Measurements from ENCODE around the gene MRPL9.

The MRPL9 gene

DNA sequence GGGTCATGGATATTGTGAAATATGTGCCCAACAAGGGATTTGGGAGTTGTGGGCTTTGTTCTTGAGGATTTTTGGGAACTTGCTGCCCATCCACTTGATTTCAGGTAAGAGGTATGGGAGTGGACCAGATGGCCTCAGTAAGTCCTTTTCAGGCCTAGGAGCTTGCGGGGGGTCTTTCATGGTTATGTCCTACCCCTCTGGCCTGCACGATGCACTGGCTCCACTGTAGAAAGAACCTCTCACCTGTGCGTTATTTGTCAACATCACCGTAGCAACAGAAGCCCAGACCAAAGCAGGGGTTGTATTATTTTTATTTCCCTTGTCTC is 33.4 kb downstream of the MRPL9 start:
- DNase-seq (ENCODE audit: low read depth): no peak

DNA sequence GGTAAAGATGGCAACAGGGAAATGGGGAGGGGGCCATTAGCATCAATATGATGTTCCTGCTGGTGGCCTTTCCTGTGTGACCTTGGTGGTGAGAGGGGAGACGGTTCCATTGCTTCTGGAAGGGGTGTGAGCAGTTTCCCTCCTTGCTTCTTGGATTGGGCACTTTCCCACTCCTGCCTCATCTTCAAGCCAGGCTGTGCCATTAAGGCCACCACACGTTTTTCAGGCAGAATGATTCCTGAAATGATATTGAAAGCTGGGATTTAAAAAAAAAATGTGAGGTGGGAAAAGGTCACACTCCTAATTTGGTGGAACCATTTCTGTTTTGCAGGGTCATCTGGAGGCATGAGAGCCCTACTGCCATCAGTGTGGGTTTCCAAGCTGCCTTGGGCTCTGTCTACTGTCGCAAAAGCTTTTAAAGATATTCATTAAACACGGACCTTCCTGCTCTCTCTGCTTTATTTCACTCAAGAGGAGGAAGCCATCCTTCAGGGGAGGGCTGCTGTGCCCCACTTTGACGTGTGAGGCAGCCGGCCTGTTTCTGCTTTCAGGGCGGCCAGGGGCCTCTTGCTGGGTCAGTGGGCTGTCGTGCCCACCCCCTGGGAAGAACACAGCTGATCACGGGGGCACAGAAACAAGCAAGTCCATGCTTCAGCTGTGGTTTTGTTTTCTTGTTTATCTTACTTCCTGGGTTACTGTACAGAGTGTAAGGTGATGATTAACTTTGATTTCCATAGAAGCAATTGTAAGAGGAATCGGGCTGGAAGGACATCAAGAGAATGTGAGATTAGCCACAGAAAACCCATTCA is 33.9 kb downstream of the MRPL9 start:
- DNase-seq (ENCODE audit: low read depth): no peak

DNA sequence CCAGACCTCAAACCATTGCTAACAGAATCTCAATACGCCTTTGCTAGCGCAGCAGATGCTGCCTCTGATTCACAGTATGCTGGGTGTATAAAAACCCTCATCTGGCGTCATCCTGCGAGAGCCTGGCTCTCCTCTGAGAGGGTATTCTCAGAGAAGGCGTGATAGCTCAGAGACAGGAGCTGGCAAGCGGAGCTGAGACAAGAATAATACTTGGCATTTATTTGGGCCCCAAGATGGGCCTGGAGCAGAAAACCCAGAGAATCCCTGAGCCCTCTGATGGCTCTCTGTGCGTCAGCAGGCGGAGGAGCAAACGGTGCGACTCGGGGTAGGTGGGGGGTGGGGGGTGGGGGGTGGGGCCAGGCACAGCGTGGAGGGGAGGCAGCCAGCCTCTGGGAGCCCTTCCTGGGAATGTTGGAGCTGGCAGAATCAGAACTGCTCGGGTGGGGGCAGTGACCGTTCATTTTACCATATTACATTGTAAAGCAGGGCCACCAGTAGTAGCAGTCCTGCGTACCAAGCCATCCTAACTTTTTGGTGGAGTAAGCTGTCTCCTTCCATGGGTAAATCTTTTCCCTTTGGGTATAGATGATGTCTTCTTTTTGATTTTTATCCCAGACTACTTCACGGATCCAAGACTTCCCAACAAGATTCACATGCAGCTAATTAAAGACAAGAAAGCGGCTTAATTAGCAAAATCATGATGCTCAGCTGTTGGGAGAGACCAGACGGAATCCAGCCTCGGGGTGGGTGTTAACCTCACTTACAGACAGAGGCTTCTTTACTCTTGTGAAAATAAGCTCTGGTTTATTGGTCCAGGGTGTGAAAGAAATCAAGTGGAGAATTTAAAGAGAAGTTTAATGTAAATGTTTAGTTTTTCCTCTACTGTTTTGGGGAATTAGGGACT is 34.9 kb downstream of the MRPL9 start:
- no peak for DNase-seq (ENCODE audit: low read depth)

DNA sequence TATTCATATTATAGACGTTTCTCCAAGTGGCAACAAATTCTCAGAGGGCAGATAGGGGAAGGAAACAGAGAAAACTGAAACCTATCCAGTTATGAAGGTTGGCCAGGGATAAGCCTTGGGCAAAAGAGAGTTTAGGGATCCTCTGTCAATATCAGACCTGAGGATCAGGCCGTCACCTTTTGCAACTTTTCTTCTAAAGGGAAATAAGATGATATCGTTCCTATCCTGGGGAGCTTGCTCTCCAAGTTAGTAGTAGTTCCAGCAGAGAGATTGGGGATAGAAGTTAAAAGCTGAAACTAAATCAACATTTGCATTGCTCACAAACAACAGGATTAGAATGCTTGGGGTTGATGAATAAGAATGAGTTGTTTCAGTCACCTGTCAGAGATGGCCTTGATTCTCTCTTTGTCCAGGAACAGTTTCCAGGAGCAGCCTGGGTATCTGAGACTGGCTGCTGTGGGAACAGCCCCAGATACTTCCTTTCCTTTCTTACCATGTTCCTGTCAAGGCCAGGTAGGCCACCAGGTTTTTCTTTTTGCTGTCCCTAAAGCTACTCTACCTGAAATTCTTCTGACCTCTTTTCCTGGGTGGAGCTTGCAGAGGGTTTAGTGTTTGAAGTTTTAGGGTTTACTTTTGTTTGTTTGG is 39.4 kb downstream of the MRPL9 start:
- DNase-seq (ENCODE audit: low read depth): no peak

DNA sequence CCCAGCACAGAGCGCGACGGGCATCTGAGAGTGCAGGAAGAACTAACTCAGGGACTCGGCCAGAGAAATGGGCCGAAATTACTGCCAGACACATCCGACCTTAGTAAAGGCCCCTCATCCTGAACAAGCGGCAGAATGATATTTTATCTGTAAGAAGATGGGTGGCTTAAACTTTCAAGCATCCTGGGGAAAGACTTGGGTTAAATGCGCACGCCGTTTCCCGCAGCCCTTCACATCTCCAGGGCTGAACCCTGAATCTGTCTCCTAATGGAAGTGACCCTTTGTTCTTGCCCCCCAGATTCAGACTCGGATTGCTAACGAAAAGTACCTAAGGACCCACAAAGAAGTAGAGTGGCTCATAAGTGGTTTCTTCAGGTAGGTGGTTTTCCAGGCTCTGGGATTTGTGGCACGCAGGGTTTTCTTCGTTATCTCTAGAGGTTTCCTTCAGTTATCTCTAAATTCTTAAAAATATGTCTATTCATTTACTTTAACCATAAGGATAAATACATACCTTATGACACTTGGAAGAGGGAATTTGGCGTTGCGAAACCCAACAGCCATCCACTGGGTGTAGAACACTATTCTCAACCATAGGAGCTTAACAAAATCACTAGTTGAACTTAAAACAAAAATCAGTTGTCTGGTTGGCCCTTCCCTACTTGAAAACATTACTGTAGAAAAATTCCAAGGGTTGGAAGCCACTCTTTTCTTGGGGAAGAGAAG is 41.3 kb downstream of the MRPL9 start:
- no peak for DNase-seq (ENCODE audit: low read depth)

DNA sequence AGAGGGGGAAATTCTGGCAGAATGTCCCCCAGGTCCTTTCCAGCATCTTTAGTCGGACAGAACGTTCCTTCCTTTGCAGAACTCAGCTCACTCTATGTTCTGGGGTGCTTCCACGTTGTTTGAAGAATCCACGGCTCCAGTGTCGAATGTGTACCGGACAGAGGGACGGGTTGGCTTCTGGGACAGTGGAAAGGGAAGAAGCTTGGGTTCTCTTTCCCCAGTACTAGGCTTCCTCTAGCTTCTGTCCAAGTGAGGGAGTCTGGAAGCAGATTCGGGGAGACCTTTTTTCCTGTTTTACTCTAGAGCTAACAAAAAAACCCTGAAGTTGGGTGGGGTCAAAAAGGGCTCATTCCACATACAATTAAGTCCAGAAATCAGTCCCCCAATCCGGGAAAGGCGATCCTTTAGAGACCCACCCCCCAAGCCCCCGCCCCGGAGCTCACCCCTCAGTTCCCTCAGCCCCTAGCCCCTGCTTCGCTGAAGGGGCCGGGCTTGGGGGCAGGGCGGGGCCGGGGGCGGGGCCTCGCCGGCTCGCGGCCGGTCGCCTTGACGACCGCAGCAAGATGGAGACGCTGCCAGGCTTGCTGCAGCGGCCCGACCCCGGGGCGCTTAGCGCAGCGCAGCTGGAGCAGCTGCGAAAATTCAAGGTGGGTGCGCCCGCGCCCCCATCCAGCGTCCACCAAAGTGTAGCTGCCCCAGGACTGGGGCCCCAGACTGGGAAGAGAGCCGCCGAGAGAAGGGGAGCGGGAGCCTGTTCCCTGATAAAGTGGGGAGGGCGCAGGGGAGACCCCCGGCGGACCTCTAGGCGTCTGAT is 42.1 kb downstream of the MRPL9 start, which contains the start of gene RIIAD1:
Gene RIIAD1 (plus strand): TSS at position 549 of the 814 bp plus-strand sequence. CDS start 15 bp downstream, at position 564.
- DNase-seq (ENCODE audit: low read depth): no peak

DNA sequence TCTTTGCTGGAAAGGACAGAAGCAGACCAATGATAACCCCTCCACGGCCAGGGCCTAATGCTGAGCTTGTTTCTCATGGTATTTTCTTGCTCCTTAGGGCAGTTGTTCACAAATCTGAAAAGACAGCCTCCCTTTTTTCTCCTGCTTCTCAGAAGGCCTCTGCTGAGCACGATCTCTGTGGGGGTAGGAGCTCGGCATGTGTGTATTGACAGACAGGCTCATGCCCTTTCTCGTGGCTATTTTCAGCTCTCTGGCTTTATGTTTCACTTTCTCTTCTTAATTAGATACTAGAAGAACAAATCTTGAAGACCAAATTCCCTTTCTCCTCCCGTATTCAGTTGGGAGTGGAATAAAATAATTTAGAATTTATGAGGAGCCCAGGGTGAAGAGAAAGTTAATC is 42.7 kb downstream of the MRPL9 start:
- DNase-seq (ENCODE audit: low read depth): no peak

DNA sequence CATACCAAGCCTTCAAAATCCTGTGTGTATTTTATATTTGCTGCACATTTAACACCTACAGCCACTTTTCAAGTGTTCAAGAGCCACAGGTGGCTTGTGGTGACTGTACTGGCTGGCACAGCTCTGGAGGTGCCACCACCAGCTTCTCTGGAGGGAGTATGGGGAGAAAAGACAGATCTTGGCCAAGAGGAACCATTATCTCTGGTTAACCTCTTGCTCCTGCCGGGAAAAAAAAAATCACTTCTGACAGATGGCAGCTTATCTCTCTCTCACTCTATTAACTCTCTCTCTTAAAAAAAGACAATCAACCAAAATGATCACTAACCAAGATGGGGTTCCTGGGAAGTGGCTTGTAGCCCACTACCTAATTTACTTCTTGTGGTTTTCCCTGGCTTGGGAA is 43.2 kb downstream of the MRPL9 start:
- no peak for DNase-seq (ENCODE audit: low read depth)

DNA sequence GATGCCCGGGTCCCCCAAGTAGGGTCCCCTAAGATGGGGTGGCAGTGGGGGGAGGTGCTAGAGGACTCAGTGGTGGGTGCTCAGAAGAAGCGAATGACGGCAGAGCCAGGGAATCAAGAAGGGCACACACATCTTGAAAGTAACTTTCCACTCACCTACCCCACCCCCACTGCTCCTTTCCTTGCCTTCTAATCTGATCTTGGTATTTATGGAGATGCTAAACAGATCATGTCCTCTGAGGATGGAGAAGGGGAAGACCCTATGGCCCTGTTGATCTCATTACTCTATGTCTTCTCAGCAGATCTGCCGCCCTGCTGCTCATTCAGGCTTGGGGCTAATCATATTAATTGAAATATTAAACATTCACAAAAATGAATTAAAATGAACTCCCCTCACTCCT is 44.6 kb downstream of the MRPL9 start:
- DNase-seq (ENCODE audit: low read depth): no peak

DNA sequence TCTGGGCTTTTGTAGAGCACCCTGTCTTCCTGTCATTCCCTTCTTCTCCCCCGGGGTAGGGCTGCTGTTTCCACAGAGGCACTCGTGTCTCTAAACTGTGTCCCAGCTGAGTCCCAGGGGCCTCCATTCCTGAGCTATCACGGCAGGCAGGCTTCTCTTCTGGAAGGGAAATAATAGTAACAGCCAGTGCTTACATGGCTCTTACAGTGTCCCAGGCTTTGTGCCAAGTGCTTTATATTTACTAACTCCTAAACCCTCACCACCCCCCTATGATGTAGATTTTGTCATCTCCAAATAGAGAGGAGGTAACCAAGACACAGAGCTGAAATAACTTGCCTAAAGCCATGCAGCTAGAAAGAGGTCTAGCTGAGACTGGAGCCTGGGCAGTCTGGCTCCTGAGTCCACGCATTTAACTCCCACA is 45.3 kb downstream of the MRPL9 start:
- DNase-seq (ENCODE audit: low read depth): no peak

DNA sequence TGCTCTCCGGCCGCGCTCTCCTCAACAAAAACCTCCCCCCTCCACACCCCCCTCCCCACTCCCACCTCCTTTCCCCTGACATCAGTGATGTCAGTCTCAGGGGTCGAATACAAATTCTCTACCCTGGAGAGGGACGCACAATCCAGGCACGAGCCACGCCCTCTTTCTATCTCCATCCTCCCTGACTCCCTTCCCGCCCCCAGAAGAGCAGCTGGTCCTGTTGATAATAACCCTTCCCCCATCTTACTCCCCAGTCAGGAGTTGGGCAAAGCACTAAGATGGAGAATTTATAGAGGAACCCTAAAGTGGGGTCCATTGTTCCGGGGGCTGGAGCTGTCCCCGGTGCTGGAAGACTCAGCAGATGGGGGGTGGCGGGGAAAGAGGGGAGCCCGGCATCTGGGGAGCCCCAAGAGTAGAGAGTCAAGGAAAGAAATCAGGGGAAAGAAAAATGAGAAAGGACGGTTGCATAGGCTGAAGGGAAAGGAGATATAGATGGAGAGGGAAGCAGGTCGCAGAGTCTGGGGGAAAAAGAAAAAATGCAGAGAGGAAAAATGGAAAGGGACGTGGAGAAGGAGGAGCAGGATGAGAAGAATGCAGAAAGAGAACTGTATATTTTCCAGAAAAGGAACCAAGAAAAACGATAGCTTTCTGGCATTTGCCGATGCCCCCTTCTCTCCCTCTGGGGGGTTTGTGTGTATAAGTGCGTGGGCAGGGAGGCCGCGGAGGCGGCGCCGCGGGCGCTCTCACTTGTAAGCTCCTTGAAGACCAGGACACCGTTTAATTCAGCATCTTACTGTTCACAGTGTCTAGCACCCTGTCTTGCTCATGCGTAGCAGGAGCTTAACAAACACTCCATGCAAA is 46.3 kb downstream of the MRPL9 start, which contains the start of gene CELF3:
Gene CELF3 (minus strand): TSS at position 33 of the 861 bp plus-strand sequence. CDS start 783 bp downstream, outside the sequence.
- DNase-seq (ENCODE audit: low read depth): no peak

DNA sequence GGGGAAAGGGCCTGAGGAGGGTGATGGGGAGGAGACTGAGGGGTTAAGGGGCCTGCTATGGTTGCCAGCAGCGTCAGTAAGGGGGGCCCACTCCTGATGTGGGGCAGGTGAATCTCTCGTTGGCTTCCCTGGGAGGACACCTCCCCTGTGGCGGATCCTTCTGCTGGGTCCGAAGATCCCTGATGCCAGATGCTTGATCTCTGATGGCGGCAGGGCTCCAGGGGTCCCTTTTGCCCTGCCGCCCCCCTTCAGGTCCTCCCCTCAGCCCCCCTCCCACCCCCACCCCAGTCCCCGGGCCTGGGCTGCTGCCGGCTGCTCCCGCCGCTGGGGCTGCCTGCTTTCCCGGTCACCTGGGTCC is 46.9 kb downstream of the MRPL9 start:
- DNase-seq (ENCODE audit: low read depth): no peak

DNA sequence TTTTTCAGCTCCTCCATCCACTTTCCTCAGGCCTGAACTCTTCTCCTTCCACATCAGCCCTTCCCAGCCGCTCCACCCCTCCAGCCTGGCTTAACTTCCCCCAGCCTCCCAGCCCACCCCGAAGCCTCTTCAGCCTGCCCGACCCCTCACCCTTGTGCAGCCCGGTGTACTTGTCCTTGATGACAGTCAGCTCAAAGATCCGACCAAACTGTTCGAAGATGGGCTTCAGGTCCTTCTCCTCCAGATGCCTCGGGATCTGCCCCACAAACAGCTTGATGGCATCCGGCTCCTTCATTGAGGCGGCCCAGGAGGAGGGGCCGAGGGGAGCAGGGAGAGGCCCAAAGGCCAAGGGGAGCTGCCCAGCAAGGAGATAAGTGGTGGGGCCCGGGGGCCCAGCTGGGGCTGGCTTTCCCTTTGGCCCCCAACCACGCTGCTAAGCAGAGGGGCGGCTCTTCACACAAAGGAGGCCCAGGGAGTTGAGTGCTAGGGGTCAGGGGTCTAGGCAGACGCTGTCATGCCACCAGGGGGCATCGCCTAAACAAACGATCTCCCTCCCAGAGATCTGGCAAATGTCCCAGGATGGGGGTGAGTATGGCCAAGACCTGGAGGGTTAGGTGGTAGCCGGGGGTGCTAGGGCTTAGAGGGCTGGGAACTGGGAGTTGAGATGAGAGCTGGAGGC is 47.4 kb downstream of the MRPL9 start:
- no peak for DNase-seq (ENCODE audit: low read depth)

DNA sequence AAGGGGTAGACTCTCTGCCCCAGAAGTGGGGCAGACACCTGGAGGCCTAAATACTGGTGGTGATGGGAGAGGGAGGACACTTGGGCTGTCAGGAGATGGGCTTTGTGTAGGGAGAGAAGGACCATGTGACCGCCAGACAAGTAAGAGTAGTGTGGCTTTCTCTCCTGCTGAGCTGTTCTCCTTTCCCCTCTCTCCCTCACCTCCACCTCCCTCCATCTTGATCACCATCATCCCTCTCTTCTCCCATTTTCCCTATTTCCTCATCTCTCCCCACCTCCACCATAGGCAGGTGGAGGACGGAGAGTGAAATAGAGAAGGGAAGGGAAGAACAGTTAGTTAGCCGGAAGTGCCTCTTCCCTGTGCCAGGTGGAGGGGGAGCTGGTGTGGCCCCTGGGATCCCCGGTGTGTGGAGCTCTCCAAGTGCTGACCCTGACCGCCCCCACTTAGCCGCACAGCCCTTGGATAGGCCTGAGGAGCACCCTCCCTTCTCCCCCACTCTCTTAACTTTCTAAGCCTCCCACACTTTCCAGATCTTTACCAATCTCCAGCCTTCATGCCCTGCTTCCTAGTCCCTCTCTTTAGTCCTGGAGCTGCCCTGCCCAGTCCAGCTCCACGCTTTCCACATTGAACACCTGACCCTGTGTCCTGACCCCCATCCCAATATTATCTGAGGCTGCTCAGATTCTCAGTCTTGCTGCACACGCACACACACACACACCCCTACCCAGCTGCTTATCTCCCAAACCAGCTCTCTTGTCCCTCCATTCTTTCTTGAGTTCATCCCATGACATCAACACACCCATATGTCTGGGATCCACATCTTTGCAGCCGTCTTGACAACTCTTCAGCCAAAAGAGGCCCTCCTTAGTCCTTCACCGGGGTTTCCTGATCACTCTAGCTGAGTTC is 48.2 kb downstream of the MRPL9 start:
- no peak for DNase-seq (ENCODE audit: low read depth)

DNA sequence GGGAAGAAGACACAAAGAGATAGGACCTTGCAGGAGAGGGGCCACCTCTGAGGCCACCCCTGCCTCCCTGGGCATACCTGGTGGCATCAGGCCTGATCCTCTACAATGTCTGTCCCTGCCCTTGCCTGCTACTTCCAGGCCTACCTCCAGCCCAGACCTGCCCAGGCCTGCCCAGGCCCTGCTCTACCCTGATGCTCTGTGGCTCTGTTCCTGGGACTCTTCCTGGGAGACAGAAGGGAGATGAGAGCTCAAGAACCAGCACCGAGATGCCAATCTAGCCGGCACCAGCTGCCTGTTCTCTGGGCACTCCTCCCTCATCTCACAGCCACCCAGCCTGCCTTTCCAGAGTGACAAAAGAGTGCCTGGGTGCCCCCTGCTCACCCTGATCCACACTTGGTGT is 49.4 kb downstream of the MRPL9 start:
- no peak for DNase-seq (ENCODE audit: low read depth)

DNA sequence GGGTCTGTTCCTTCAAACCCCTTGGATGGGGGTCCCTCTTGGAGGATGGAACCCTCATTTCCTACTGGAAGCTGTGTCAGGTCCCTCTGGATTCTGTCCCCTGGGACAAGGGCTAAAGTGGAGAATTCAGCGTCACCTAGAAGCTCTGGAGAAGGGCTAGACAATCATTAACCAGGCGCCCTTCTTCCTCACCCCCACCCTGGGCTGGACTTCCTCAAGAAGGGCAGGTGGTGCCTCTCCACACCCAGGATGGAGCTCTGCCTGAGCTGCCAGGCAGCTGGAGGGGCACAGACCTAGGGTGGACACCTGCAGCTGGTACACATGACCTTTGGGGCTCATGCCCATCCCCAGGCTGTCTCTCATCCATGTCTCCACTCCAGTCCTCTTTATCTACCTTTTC is 50.3 kb downstream of the MRPL9 start:
- no peak for DNase-seq (ENCODE audit: low read depth)

DNA sequence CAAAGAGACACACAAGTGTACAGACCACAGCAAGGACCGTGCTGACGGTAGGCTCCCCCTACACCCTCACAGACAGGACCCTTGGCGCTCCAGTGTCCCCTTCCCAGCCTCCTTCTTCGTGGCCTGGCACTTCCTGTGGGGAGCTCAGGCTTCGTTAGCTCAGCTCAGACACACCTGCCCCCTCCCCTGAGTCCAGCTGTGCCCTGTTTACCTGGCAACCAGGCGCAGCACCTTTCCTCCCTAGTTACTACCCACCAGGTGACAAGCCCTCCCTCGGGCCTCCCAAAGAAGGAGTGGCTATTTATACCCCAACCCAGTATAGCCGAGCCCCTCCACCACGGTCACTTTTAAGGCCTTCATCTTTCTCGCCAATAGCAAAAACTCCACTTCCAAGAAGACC is 51.3 kb downstream of the MRPL9 start:
- DNase-seq (ENCODE audit: low read depth): no peak

DNA sequence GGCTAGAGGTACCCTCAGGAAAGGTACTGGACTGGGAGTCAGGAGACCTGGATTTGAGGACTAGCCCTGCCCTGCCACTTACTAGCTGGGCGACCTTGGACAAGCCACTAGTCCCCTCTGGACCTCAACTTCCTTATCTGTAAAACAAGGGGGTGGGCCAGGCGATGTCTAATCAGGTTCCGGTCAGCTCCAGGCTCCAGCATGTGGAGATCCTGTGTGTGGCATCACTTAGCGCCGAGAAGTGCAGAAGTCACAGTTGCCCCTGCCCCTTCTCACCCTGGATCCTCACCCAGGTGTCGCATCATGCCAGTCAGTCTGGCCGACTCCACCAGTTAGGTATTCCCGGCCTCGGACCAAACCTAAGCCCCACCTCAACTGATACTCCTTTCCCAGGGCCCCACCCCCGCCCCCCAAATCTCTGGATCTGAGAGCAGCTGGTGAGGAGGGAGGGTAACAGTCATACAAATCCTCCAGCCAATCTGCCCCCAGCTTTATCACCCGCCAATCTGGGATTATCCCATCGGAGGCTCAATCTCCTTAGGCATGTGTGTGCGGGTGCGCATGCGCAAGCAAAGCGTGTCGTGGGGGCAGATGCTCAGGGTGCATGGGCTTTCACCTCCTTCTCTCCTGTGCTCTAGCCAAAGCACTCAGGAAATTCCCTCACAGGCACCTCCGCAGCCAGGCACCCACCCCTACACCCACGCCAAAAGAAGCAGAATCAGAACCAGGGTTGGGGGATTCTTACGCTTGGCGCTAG is 52.1 kb downstream of the MRPL9 start:
- no peak for DNase-seq (ENCODE audit: low read depth)
